Heart left ventricle (tissue), 13 donors: ENCODE results near the gene ZDHHC11B.
"Not testable (repeated sequence)": the region's sequence is repeated elsewhere in the genome, so short reads cannot be mapped to it uniquely, and the experiment has no call there.

Source experiments
- CTCF ChIP-seq, 12 donors: fragments of 200-600 bp; sonication (generic) in 4 of 12; IDR thresholded peaks; one replicate each; pipeline versions ENCODE4 v1.5.0 to v1.8.0; 2018 to 2022; ENCODE audit warnings: antibody characterized with exemption in 12 of 12, mild to moderate bottlenecking in 5 of 12
- POLR2A ChIP-seq, 2 donors: fragments of 450-650 bp; IDR thresholded peaks; one replicate each; pipeline ENCODE4 v1.6.1; 2017; ENCODE audit warnings: antibody characterized with exemption in 2 of 2, mild to moderate bottlenecking in 2 of 2, moderate library complexity in 2 of 2
- donor health status: ischemic (EF 13 %, LVEDD 7.1; RV severe dilation, severe dysfunction).
- donor health status: DM: no; HTN: yes; CAD: no.
- donor health status: DM: no; HTN: no; CAD: no.
- donor health status: ischemic (EF 25% LVEDD 6.9; RV normal size, moderate dysfunction).
- donor health status: ischemic (EF 25% LVEDD 5.7; RV mildly dilated, moderate dysfunction).
- donor health status: ischemic (EF 35%, LVEDD 5.7; RV mildly dilated, moderate dysfunction).
- donor health status: nonischemic (EF 11% LVEDD 7.7; RV severe dilation, severe dysfunction).
- donor health status: DM: yes; HTN: yes; CAD: no.
- donor health status: PGD.
- donor health status: ischemic (EF 29% LVEDD 5.4; RV normal size, mild dysfunction).
- donor health status: nonischemic (EF 23%, LVEDD 6.1; RV moderate dilation, normal function).

- TF ChIP-seq POLR2A, CTCF (IDR thresholded peaks at IDR 0.05): not testable (repeated sequence)
Measured at GRCh38 chr5:752532-753115, 31.9 kb downstream of the ZDHHC11B start.
